ENCODE data around the gene PCDHGC3.

DNA sequence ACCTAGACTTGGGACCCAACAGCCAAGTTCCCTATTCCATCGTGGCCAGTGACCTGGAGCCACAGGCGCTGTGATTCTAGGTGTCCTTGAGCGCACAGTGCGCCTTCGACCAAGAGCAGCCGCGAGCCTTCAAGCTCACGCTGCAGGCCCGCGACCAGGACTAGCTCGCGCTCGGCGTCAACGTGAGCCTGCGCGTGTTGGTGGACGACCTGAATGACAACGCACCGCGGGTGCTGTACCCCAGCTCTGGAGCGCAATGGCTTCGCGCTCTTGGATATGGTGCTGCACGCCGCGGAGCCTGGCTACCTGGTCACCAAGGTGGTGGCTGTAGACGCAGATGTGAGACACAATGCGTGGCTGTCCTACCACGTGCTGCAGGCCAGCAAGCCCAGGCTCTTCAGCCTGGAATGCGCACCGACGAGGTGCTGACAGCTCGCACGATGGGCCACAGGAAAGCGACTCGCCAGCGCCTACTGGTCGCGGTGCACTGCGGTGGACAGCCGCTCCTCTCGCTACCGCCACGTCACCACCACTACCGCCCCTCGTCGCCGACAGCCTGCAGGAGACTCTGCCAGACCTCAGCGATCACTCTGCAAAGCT lies 34.1 kb upstream of the PCDHGC3 start:
- TF ChIP-seq, protein P1, sequence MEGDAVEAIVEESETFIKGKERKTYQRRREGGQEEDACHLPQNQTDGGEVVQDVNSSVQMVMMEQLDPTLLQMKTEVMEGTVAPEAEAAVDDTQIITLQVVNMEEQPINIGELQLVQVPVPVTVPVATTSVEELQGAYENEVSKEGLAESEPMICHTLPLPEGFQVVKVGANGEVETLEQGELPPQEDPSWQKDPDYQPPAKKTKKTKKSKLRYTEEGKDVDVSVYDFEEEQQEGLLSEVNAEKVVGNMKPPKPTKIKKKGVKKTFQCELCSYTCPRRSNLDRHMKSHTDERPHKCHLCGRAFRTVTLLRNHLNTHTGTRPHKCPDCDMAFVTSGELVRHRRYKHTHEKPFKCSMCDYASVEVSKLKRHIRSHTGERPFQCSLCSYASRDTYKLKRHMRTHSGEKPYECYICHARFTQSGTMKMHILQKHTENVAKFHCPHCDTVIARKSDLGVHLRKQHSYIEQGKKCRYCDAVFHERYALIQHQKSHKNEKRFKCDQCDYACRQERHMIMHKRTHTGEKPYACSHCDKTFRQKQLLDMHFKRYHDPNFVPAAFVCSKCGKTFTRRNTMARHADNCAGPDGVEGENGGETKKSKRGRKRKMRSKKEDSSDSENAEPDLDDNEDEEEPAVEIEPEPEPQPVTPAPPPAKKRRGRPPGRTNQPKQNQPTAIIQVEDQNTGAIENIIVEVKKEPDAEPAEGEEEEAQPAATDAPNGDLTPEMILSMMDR (IDR thresholded peaks at IDR 0.05), result no peak
- TF ChIP-seq POLR2A (IDR thresholded peaks at IDR 0.05), result no peak

Data from testis (tissue), 2 donors.